ENCODE measurements around the gene PRC1.

Gene PRC1

GRCh38 chr15:90970274-90970673, 24.1 kb downstream of the PRC1 start:
- Histone ChIP-seq H3K27ac (ENCODE audit: insufficient read depth, low read length, poor library complexity, severe bottlenecking) (no peak overlapping the region), H3K27me3 (replicated peaks; ENCODE audit: control insufficient read depth, insufficient read depth, low read length, poor library complexity, severe bottlenecking) (no peaks in the 10 kb centered on the region), H3K9me3 (ENCODE audit: control insufficient read depth, low read length) (no peaks in the 10 kb centered on the region), H3K4me3 (ENCODE audit: insufficient read depth, low read depth, low read length, poor library complexity, severe bottlenecking) (no peak overlapping the region), H3K4me1 (ENCODE audit: control insufficient read depth, insufficient read depth, low read length, poor library complexity, severe bottlenecking) (no peaks in the 10 kb centered on the region), H3K36me3 (ENCODE audit: control insufficient read depth, insufficient read depth, low read length) (no peaks in the 10 kb centered on the region)
- DNase-seq = no peak

GRCh38 chr15:90968434-90968833, 25.9 kb downstream of the PRC1 start:
- H3K4me1 ChIP-seq (ENCODE audit: control insufficient read depth, insufficient read depth, low read length, poor library complexity, severe bottlenecking) = no peaks in the 10 kb centered on the region
- no peak overlapping the region for H3K27ac ChIP-seq (ENCODE audit: insufficient read depth, low read length, poor library complexity, severe bottlenecking)
- no peaks in the 10 kb centered on the region for H3K36me3 ChIP-seq (ENCODE audit: control insufficient read depth, insufficient read depth, low read length)
- no peak for DNase-seq
- no peaks in the 10 kb centered on the region for H3K27me3 ChIP-seq (replicated peaks; ENCODE audit: control insufficient read depth, insufficient read depth, low read length, poor library complexity, severe bottlenecking)
- H3K9me3 ChIP-seq (ENCODE audit: control insufficient read depth, low read length) = no peaks in the 10 kb centered on the region
- no peak overlapping the region for H3K4me3 ChIP-seq (ENCODE audit: insufficient read depth, low read depth, low read length, poor library complexity, severe bottlenecking)

GRCh38 chr15:90967206-90967605, 27.1 kb downstream of the PRC1 start:
- Histone ChIP-seq H3K36me3 (ENCODE audit: control insufficient read depth, insufficient read depth, low read length) (no peaks in the 10 kb centered on the region), H3K27ac (ENCODE audit: insufficient read depth, low read length, poor library complexity, severe bottlenecking) (no peak overlapping the region)
- no peak for DNase-seq

GRCh38 chr15:90966262-90966661, 28.1 kb downstream of the PRC1 start:
- Histone ChIP-seq H3K27ac (ENCODE audit: insufficient read depth, low read length, poor library complexity, severe bottlenecking) (no peak overlapping the region), H3K9me3 (ENCODE audit: control insufficient read depth, low read length) (no peaks in the 10 kb centered on the region)
- DNase-seq = no peak

More at GRCh38 chr15:90967206-90967605, 27.1 kb downstream of the PRC1 start:
- H3K27me3 ChIP-seq (replicated peaks; ENCODE audit: control insufficient read depth, insufficient read depth, low read length, poor library complexity, severe bottlenecking) = no peaks in the 10 kb centered on the region
- no peaks in the 10 kb centered on the region for H3K4me1 ChIP-seq (ENCODE audit: control insufficient read depth, insufficient read depth, low read length, poor library complexity, severe bottlenecking)
- H3K9me3 ChIP-seq (ENCODE audit: control insufficient read depth, low read length) = no peaks in the 10 kb centered on the region
- no peak overlapping the region for H3K4me3 ChIP-seq (ENCODE audit: insufficient read depth, low read depth, low read length, poor library complexity, severe bottlenecking)

DNA sequence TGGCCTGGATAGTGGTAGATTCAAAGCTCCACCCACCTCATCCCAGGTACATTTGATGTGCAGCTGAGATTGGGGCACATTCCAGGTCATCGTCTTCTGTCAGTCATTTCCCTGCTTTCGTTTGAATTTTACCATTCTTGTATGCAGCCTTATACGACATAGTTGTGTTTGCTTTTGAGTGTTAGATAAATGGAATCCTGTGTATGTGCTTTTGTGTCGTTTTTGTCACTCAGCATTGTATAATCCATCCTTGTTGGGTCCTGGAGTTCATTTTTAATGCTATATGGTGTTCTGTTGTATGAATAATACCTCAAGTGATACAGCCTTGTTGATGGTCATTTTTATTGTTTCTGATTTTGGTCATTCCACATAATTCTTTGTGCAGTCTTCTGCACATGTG, 32.3 kb downstream of the PRC1 start:
- H3K27me3 ChIP-seq (replicated peaks; ENCODE audit: control insufficient read depth, insufficient read depth, low read length, poor library complexity, severe bottlenecking) = no peaks in the 10 kb centered on the region
- no peak for DNase-seq
- H3K4me3 ChIP-seq (ENCODE audit: insufficient read depth, low read depth, low read length, poor library complexity, severe bottlenecking) = no peak overlapping the region
- H3K27ac ChIP-seq (ENCODE audit: insufficient read depth, low read length, poor library complexity, severe bottlenecking) = no peak overlapping the region
- H3K36me3 ChIP-seq (ENCODE audit: control insufficient read depth, insufficient read depth, low read length) = peaks cover 9% of the 10 kb centered on the region
- H3K4me1 ChIP-seq (ENCODE audit: control insufficient read depth, insufficient read depth, low read length, poor library complexity, severe bottlenecking) = no peaks in the 10 kb centered on the region
- no peaks in the 10 kb centered on the region for H3K9me3 ChIP-seq (ENCODE audit: control insufficient read depth, low read length)

More at GRCh38 chr15:90966262-90966661, 28.1 kb downstream of the PRC1 start:
- Histone ChIP-seq H3K27me3 (replicated peaks; ENCODE audit: control insufficient read depth, insufficient read depth, low read length, poor library complexity, severe bottlenecking) (no peaks in the 10 kb centered on the region), H3K4me1 (ENCODE audit: control insufficient read depth, insufficient read depth, low read length, poor library complexity, severe bottlenecking) (no peaks in the 10 kb centered on the region), H3K4me3 (ENCODE audit: insufficient read depth, low read depth, low read length, poor library complexity, severe bottlenecking) (no peak overlapping the region), H3K36me3 (ENCODE audit: control insufficient read depth, insufficient read depth, low read length) (peaks cover 1% of the 10 kb centered on the region)

DNA sequence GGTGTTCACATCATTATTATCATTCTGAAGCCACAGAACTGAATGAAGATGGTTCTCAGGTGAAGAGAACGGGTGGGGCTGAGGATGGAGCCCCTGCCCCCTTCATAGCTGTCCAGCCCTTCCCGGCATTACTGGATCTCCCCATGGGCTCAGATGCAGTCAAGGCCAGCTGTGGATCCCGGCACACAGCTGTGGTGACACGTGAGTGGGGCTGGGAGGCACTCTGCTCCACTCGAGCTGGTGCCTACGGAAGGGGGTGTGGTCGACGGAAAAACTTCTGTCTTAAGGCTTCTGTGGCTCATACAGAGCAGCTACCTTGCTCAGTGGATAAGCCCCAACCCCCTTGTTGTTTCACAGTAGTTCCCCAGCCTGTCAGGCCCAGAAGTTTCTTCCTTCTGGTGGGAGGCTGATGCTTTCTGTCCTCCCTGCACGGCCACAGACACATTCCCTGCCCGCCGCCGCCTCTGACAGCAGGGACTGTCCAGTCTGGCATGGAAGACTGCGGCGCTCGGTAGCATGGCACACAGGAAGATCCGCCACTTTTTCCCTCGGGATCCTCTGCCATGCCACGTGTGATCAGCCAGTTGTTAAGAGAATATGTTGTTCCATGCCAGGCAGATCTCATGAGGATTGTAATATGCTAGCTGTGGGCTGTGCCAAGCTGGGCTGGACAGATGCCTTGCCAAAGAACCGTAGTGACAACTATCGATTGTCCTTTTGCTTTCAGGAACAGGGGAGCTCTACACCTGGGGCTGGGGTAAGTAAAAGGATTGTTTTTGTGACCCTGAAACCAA, 33.8 kb downstream of the PRC1 start:
- no peak overlapping the region for H3K27ac ChIP-seq (ENCODE audit: insufficient read depth, low read length, poor library complexity, severe bottlenecking)
- H3K9me3 ChIP-seq (ENCODE audit: control insufficient read depth, low read length) = no peaks in the 10 kb centered on the region
- H3K4me1 ChIP-seq (ENCODE audit: control insufficient read depth, insufficient read depth, low read length, poor library complexity, severe bottlenecking) = peaks cover 12% of the 10 kb centered on the region
- H3K4me3 ChIP-seq (ENCODE audit: insufficient read depth, low read depth, low read length, poor library complexity, severe bottlenecking) = no peak overlapping the region
- peaks cover 9% of the 10 kb centered on the region for H3K36me3 ChIP-seq (ENCODE audit: control insufficient read depth, insufficient read depth, low read length)
- no peaks in the 10 kb centered on the region for H3K27me3 ChIP-seq (replicated peaks; ENCODE audit: control insufficient read depth, insufficient read depth, low read length, poor library complexity, severe bottlenecking)
- DNase-seq = no peak

GRCh38 chr15:90959894-90960293, 34.4 kb downstream of the PRC1 start:
- H3K4me1 ChIP-seq (ENCODE audit: control insufficient read depth, insufficient read depth, low read length, poor library complexity, severe bottlenecking) = peaks cover 17% of the 10 kb centered on the region
- no peak overlapping the region for H3K4me3 ChIP-seq (ENCODE audit: insufficient read depth, low read depth, low read length, poor library complexity, severe bottlenecking)
- H3K36me3 ChIP-seq (ENCODE audit: control insufficient read depth, insufficient read depth, low read length) = peaks cover 9% of the 10 kb centered on the region
- no peaks in the 10 kb centered on the region for H3K9me3 ChIP-seq (ENCODE audit: control insufficient read depth, low read length)
- no peak overlapping the region for H3K27ac ChIP-seq (ENCODE audit: insufficient read depth, low read length, poor library complexity, severe bottlenecking)
- no peaks in the 10 kb centered on the region for H3K27me3 ChIP-seq (replicated peaks; ENCODE audit: control insufficient read depth, insufficient read depth, low read length, poor library complexity, severe bottlenecking)
- DNase-seq = no peak

GRCh38 chr15:90959028-90959595, 35.2 kb downstream of the PRC1 start:
- Histone ChIP-seq H3K27me3 (replicated peaks; ENCODE audit: control insufficient read depth, insufficient read depth, low read length, poor library complexity, severe bottlenecking) (no peaks in the 10 kb centered on the region), H3K4me1 (ENCODE audit: control insufficient read depth, insufficient read depth, low read length, poor library complexity, severe bottlenecking) (peaks cover 23% of the 10 kb centered on the region), H3K9me3 (ENCODE audit: control insufficient read depth, low read length) (no peaks in the 10 kb centered on the region), H3K4me3 (ENCODE audit: insufficient read depth, low read depth, low read length, poor library complexity, severe bottlenecking) (no peak overlapping the region), H3K36me3 (ENCODE audit: control insufficient read depth, insufficient read depth, low read length) (peaks cover 9% of the 10 kb centered on the region), H3K27ac (ENCODE audit: insufficient read depth, low read length, poor library complexity, severe bottlenecking) (no peak overlapping the region)
- DNase-seq = no peak

GRCh38 chr15:90957791-90958190, 36.5 kb downstream of the PRC1 start:
- Histone ChIP-seq H3K27me3 (replicated peaks; ENCODE audit: control insufficient read depth, insufficient read depth, low read length, poor library complexity, severe bottlenecking) (no peaks in the 10 kb centered on the region), H3K36me3 (ENCODE audit: control insufficient read depth, insufficient read depth, low read length) (peaks cover 11% of the 10 kb centered on the region), H3K27ac (ENCODE audit: insufficient read depth, low read length, poor library complexity, severe bottlenecking) (no peak overlapping the region), H3K4me3 (ENCODE audit: insufficient read depth, low read depth, low read length, poor library complexity, severe bottlenecking) (no peak overlapping the region), H3K4me1 (ENCODE audit: control insufficient read depth, insufficient read depth, low read length, poor library complexity, severe bottlenecking) (peaks cover 23% of the 10 kb centered on the region), H3K9me3 (ENCODE audit: control insufficient read depth, low read length) (no peaks in the 10 kb centered on the region)
- DNase-seq = no peak

GRCh38 chr15:90957031-90957790, 37.1 kb downstream of the PRC1 start:
- Histone ChIP-seq H3K27me3 (replicated peaks; ENCODE audit: control insufficient read depth, insufficient read depth, low read length, poor library complexity, severe bottlenecking) (no peaks in the 10 kb centered on the region), H3K4me1 (ENCODE audit: control insufficient read depth, insufficient read depth, low read length, poor library complexity, severe bottlenecking) (peaks cover 23% of the 10 kb centered on the region), H3K36me3 (ENCODE audit: control insufficient read depth, insufficient read depth, low read length) (peaks cover 15% of the 10 kb centered on the region), H3K9me3 (ENCODE audit: control insufficient read depth, low read length) (no peaks in the 10 kb centered on the region), H3K27ac (ENCODE audit: insufficient read depth, low read length, poor library complexity, severe bottlenecking) (no peak overlapping the region), H3K4me3 (ENCODE audit: insufficient read depth, low read depth, low read length, poor library complexity, severe bottlenecking) (peak overlapping the region; percentile 35)
- DNase-seq = no peak
